GM21390 (cell line): ENCODE data around the gene UNCX.

Experiments used
- ATAC-seq: cut with Tn5 transposase; IDR thresholded peaks from one replicate; pipeline ENCODE4 v1.9.1; 2021; ENCODE audit not compliant: unreplicated experiment

The UNCX gene

GRCh38 chr7:1214516-1214915 is 18.2 kb upstream of the UNCX start:
- no peak for ATAC-seq

GRCh38 chr7:1218541-1219165 is 14.0 kb upstream of the UNCX start:
- no peak for ATAC-seq

- ATAC-seq: no peak
Observed at GRCh38 chr7:1219498-1219897, 13.2 kb upstream of the UNCX start.

- ATAC-seq: no peak
Observed at GRCh38 chr7:1220000-1220726, 12.5 kb upstream of the UNCX start.

- ATAC-seq: no peak
Observed at GRCh38 chr7:1220977-1221745, 11.5 kb upstream of the UNCX start.

- no peak for ATAC-seq
Observed at GRCh38 chr7:1223196-1223981, 9.3 kb upstream of the UNCX start.

GRCh38 chr7:1224086-1224716 is 8.5 kb upstream of the UNCX start:
- ATAC-seq: no peak

- ATAC-seq: no peak
Observed at GRCh38 chr7:1225030-1225429, 7.6 kb upstream of the UNCX start.

GRCh38 chr7:1225441-1226185 is 7.1 kb upstream of the UNCX start:
- ATAC-seq: no peak

- ATAC-seq: no peak
Observed at GRCh38 chr7:1226186-1226901, 6.3 kb upstream of the UNCX start.

- ATAC-seq: no peak
Observed at GRCh38 chr7:1227071-1227804, 5.4 kb upstream of the UNCX start.

GRCh38 chr7:1227814-1228544 is 4.7 kb upstream of the UNCX start:
- ATAC-seq: no peak

- no peak for ATAC-seq
Observed at GRCh38 chr7:1228545-1229201, 4.0 kb upstream of the UNCX start.

- no peak for ATAC-seq
Observed at GRCh38 chr7:1229202-1229947, 3.3 kb upstream of the UNCX start.

GRCh38 chr7:1229956-1230355 is 2.7 kb upstream of the UNCX start:
- ATAC-seq: no peak

- ATAC-seq: no peak
Observed at GRCh38 chr7:1230411-1231213, 2.1 kb upstream of the UNCX start.
